BLaER1 treated with 17β-estradiol and CSF1 and Interleukin-3, amounts not matched to agents 10 nM and 100 nM (cell line): ENCODE data around the gene ITM2C.

ENCODE experiments used
- H3K27ac ChIP-seq, 11 experiments: shearing (Covaris generic); formaldehyde crosslinking; 2 replicates each; pipeline ENCODE4 v1.8.1; 2022
- H3K27me3 ChIP-seq, 11 experiments: shearing (Covaris generic); formaldehyde crosslinking; 2 replicates each; pipeline ENCODE4 v1.8.1; 2022
- H3K36me3 ChIP-seq, 11 experiments: shearing (Covaris generic); formaldehyde crosslinking; 2 replicates each; pipeline ENCODE4 v1.8.1; 2022
- H3K4me1 ChIP-seq, 10 experiments: shearing (Covaris generic); formaldehyde crosslinking; 2 replicates each; pipeline ENCODE4 v1.8.1; 2022
- H3K4me2 ChIP-seq, 11 experiments: shearing (Covaris generic); formaldehyde crosslinking; 2 replicates each; pipeline ENCODE4 v1.8.1; 2022
- H3K4me3 ChIP-seq, 10 experiments: shearing (Covaris generic); formaldehyde crosslinking; 2 replicates each; pipeline ENCODE4 v1.8.1; 2022
- H3K9ac ChIP-seq, 11 experiments: shearing (Covaris generic); formaldehyde crosslinking; 2 replicates each; pipeline ENCODE4 v1.8.1; 2022
- H3K9me3 ChIP-seq, 11 experiments: shearing (Covaris generic); formaldehyde crosslinking; replicated peaks in 1 of 11; 2 replicates each; pipeline ENCODE4 v1.8.1; 2022
- H4K20me1 ChIP-seq, 11 experiments: shearing (Covaris generic); formaldehyde crosslinking; 2 replicates each; pipeline ENCODE4 v1.8.1; 2022
- Cebpa-rat ChIP-seq, 11 experiments: shearing (Covaris generic); IDR thresholded peaks; 2 replicates each; pipeline ENCODE4 v1.8.1; 2022

The ITM2C gene

DNA sequence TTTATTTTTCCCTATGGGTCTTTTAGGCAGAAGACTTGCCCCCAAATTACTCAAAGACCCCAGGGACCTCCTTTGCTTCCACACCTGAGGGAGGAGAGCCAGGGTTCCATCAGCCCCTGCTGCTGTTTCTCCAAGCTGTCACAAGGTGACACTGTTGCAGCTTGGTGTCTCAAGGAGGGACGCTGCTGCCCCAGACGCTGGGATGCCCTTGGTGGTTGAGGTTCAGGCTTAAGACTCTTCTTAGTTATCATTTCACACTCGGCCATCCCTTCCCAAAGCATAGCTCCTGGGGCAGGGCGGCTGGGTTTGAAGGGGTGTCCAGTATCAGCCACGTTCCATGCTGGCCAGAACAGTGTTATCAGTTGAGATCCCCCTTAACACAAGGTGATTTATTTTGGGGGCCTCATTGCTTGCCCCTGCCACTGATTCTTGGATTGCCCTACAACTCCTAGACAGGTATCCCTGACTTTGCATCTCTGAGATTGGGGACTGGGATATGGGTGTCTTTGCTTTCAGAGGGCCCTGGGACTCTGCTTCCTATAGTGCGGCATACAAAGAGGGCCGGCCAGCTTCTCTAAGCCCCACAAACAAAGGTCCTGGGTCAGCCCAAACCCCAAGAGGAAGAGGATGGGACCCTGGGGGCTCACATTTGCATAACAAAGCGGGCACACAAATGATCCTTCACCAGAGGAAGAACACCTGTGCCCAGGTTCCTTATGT lies 37.6 kb downstream of the ITM2C start:
- Histone ChIP-seq H3K9ac (no peak overlapping the region), H3K27ac (no peak overlapping the region), H3K4me3 (no peak overlapping the region), H3K36me3 (no peaks in the 10 kb centered on the region), H3K9me3 (no peaks in the 10 kb centered on the region), H3K4me2 (no peak overlapping the region; a peak in 1 of 22 replicates), H4K20me1 (no peaks in the 10 kb centered on the region; a peak in 1 of 22 replicates), H3K27me3 (no peaks in the 10 kb centered on the region), H3K4me1 (peaks cover 20 to 44% (median 29%) of the 10 kb centered on the region in 10 experiments)
- TF ChIP-seq Cebpa-rat (IDR thresholded peaks at IDR 0.05): no peak

DNA sequence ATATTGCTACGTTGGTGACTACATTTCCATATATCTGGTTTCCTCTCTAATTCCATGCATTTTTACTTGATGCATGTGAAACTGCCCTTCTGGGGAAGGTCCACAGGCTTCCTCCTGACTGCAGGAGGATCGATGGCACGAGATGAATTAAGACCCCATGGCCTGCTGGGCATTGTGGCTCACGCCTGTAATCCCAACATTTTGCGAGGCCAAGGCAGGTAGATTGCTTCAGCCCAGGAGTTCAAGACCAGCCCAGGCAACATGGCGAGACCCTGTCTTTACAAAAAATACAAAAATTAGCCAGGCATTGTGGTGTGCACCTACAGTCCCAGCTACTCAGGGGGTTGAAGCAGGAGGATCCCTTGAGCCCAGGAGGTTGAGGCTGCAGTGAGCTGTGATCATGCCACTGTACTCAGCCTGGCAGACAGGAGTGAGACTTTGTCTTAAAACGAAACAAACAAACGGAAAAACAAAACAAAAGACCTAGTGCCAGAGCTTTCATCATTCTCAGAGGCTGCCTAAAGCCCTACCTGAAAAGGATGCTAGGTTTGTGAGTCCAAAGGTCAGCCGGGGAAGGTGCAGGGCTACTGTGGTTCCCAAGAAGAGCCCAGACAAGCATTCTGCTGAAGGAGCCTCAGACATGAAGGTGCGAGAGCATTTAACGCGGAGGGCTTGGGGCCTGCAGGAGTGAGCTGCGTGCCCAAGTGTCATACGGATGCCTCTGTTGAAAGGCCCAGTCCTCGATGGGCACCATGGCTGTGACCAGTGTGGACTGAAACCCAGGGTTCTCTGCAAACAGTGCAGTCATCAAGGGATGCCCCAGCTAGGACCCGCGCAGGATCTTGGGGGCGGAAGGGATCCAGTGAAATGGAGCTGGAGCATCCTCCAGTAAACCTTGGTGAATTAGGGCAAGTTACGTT lies 38.7 kb downstream of the ITM2C start:
- peaks cover 31 to 54% (median 40%) of the 10 kb centered on the region in 10 experiments for H3K4me1 ChIP-seq
- H3K9ac ChIP-seq: no peak overlapping the region
- no peak overlapping the region for H3K4me2 ChIP-seq
- H3K36me3 ChIP-seq: no peaks in the 10 kb centered on the region
- TF ChIP-seq Cebpa-rat (IDR thresholded peaks at IDR 0.05): no peak
- H3K4me3 ChIP-seq: no peak overlapping the region
- no peaks in the 10 kb centered on the region for H3K27me3 ChIP-seq
- H3K9me3 ChIP-seq: no peaks in the 10 kb centered on the region
- H3K27ac ChIP-seq: no peak overlapping the region
- no peaks in the 10 kb centered on the region; a peak in 1 of 22 replicates for H4K20me1 ChIP-seq

DNA sequence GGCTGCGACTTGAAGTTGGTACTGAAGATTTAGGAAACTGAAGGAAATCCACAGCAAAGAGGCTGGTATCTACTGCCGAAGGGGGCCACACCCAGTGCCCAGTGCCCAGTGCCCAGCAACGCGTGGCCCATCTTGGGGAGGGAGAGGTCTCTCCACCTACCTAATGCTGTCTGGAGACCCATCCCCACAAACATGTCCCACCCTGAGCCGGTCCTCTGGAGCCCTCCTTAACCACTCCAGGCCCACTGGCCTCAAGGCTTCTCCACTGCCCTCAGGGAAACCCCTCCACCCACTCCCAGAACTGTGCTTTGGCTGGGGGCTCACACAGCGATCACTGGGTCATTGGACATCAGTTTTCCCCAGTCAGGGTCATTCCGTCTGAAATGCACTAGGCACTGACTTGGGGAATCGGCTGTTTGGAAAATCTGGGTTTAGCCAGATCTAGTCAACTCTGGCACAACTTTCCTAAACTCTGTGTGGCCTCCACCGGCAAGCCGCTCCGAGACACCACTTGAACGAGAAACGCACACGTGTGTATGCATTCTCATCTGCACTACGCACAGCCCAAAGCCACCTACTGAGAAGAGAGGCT lies 40.2 kb downstream of the ITM2C start:
- Histone ChIP-seq H3K4me2 (peak overlapping the region; percentile 35 to 98 (median 95); a peak in 16 of 22 replicates), H3K27me3 (no peaks in the 10 kb centered on the region), H3K4me1 (peaks cover 46 to 60% (median 54%) of the 10 kb centered on the region in 10 experiments), H3K4me3 (no peak overlapping the region), H3K9me3 (peaks cover 0 to 2% (median 0%) of the 10 kb centered on the region in 11 experiments; a peak in 1 of 22 replicates), H4K20me1 (no peaks in the 10 kb centered on the region; a peak in 1 of 22 replicates), H3K36me3 (no peaks in the 10 kb centered on the region), H3K27ac (no peak overlapping the region), H3K9ac (no peak overlapping the region; a peak in 1 of 22 replicates)
- TF ChIP-seq Cebpa-rat (IDR thresholded peaks at IDR 0.05): no peak

DNA sequence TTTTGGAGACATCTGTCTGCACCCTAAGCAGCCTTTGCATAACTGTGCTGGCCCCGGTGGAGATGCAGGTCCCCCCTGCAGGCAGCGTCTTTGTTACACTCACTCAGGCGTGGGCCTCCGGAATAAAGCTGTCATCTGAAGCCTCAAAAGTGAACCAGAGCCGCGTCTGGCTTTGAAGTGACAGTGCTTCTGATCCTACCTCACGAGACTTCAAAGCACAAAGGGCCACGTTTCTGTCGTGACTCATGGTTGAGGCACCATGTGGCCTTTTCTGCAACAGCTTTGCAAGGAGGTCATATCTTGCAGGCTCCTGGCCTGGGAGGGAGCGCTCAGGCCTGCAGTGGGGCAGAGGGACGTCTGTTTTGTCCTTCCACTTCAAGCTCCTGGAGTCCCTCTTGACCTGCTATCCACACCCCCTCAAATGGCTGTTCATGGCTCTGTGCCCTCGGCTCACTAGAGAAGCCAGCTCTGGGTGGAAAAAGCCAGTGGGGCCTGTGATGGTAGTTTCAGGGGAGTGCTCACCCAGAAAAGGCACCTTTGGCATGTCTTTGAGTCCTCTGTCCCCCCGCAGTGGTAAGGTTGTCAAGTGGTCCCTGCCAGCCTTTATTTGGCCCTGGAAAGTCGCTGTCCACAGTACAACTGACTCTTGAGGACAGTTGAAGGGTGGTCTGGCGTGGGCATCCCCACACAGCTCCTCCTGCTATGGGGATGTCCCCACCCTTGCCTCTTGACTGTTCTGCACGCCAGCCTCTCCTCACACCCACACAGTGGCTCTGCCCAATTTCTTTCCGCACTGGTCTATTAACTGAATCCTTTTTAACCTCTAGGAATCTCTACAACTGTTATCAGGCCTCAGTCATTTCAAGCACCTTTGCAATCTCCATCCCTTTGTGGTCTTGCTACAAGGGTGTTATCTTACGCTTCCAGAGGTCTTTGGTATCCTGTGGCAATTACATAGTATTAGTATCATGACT lies 41.0 kb downstream of the ITM2C start:
- no peaks in the 10 kb centered on the region for H3K27me3 ChIP-seq
- H3K4me1 ChIP-seq: peaks cover 54 to 68% (median 61%) of the 10 kb centered on the region in 10 experiments
- no peaks in the 10 kb centered on the region for H3K36me3 ChIP-seq
- H3K4me3 ChIP-seq: no peak overlapping the region
- H4K20me1 ChIP-seq: no peaks in the 10 kb centered on the region; a peak in 1 of 22 replicates
- no peak for TF ChIP-seq Cebpa-rat (IDR thresholded peaks at IDR 0.05)
- peak overlapping the region; percentile 86 to 98 (median 95); a peak in 21 of 22 replicates for H3K4me2 ChIP-seq
- peaks cover 0 to 7% (median 0%) of the 10 kb centered on the region in 11 experiments; a peak in 2 of 22 replicates for H3K9me3 ChIP-seq
- H3K27ac ChIP-seq: peak overlapping the region in 3 of 11 experiments; percentile 23 to 95 (median 84); a peak in 3 of 22 replicates
- H3K9ac ChIP-seq: no peak overlapping the region; a peak in 1 of 22 replicates

DNA sequence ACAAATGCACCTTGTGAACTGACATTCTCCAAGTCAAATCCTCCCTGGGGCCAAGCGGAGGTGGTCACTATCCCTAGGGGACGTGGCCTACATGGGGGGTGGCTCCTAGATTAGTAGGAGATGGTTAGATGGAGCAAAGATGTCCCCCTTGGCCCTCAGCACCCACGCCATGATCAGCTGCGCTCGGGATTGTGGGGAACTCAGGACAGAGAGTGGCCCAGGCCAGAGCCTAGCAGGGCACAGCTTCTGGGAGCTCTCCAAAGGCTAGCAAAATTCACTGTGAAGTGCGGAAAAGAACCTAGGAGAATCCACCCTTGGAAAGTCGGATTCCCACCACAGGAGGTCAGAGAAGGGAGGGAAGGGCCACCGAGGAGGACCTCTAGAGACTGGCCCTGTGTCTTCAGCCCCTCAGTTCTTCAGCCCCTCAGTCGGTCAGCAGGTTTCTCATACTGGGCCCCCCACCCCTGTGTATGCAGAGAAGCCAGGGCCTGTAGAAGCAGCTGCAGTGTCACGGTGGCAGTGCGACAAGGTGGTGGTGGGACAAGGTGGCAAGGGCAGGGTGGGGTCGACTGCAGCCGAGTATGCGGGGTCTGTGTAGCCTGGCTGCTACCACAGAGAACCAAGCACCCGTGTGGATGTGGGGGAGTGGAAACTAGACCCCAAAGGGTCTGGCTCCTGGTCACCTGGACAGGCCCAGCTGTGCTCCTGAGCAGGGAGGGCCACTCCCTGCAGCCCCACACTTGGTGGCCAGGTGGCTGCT lies 41.9 kb downstream of the ITM2C start:
- no peak for TF ChIP-seq Cebpa-rat (IDR thresholded peaks at IDR 0.05)
- Histone ChIP-seq H4K20me1 (no peaks in the 10 kb centered on the region), H3K27me3 (no peaks in the 10 kb centered on the region), H3K9me3 (peaks cover 0 to 7% (median 0%) of the 10 kb centered on the region in 11 experiments; a peak in 2 of 22 replicates), H3K4me2 (peak overlapping the region; percentile 86 to 98 (median 95); a peak in 21 of 22 replicates), H3K4me1 (peaks cover 57 to 75% (median 65%) of the 10 kb centered on the region in 10 experiments), H3K9ac (peak overlapping the region in 4 of 11 experiments; percentile 3 to 74 (median 74); a peak in 5 of 22 replicates), H3K27ac (peak overlapping the region in 9 of 11 experiments; percentile 21 to 95 (median 86); a peak in 16 of 22 replicates), H3K4me3 (peak overlapping the region in 4 of 10 experiments; percentile 54 to 69 (median 57); a peak in 6 of 20 replicates), H3K36me3 (no peaks in the 10 kb centered on the region)

DNA sequence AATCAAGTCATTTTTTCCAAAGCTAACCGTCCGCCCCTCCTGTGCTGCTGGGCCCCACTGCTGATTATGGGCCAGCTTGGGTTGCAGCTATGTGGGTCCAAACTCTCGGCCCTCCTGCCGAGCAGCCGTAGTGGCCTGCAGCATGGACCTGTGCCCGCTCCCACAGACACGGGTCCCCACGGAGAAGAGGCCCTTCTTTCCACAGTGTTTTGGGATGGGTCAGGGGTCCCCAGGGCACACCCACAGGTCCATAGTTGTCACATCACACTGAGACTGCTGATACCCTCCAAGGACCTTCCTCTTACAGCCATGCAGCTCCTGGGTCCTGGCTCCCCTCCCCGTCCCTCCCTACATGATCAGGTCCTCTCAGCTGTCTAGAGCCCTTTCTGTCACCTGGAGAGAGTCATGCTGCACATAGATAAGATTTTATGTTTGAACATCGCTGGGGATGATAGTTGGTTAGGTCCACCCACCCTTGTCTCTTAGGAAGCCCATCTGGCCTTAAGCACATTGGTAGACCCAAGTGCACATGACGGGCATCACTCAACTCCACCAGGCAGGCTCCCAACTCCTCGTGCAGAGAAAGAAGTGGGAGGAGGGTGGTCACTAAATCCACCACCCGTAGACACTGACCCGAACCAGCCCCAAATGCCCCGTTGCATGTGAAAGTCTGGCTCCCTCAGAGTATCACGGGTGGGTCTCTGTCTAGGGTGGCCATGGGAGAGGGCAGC lies 42.8 kb downstream of the ITM2C start:
- H3K27ac ChIP-seq: peak overlapping the region in 9 of 11 experiments; percentile 79 to 95 (median 86); a peak in 18 of 22 replicates
- H3K4me2 ChIP-seq: peak overlapping the region; percentile 86 to 98 (median 95)
- H3K4me1 ChIP-seq: peaks cover 56 to 79% (median 64%) of the 10 kb centered on the region in 10 experiments
- H3K9ac ChIP-seq: peak overlapping the region in 9 of 11 experiments; percentile 55 to 77 (median 72); a peak in 18 of 22 replicates
- no peak for TF ChIP-seq Cebpa-rat (IDR thresholded peaks at IDR 0.05)
- H3K27me3 ChIP-seq: no peaks in the 10 kb centered on the region
- H3K9me3 ChIP-seq: peaks cover 0 to 7% (median 0%) of the 10 kb centered on the region in 11 experiments; a peak in 2 of 22 replicates
- H4K20me1 ChIP-seq: no peaks in the 10 kb centered on the region
- peak overlapping the region in 9 of 10 experiments; percentile 1 to 69 (median 54); a peak in 15 of 20 replicates for H3K4me3 ChIP-seq
- no peaks in the 10 kb centered on the region for H3K36me3 ChIP-seq
